HG02763 (cell line): ENCODE results near the gene GNG4.

Experiments used
- ATAC-seq: cut with Tn5 transposase; IDR thresholded peaks from one replicate; pipeline ENCODE4 v1.9.1; 2021; ENCODE audit warnings: mild to moderate bottlenecking, moderate library complexity; ENCODE audit not compliant: unreplicated experiment

Gene GNG4

GRCh38 chr1:235500971-235501540, 148.5 kb downstream of the GNG4 start:
- ATAC-seq: no peak
